HCT116 (cell line): ENCODE data around the gene KRT33B.

Experiments used
- CEBPB ChIP-seq: IDR thresholded peaks from 2 replicates; pipeline ENCODE4 v1.6.1; 2012; ENCODE audit warnings: low read depth
- POLR2A ChIP-seq: IDR thresholded peaks from 2 replicates; pipeline ENCODE4 v1.7.0; 2011; ENCODE audit warnings: borderline replicate concordance; ENCODE audit not compliant: insufficient read depth, insufficient read length; ENCODE audit errors: extremely low read depth
- TF ChIP-seq, protein P1 (sequence below): IDR thresholded peaks from 2 replicates; pipeline ENCODE4 v1.6.1; 2012
- TF ChIP-seq, protein P2 (sequence below), 3 experiments: fragments of 200-600 bp in 1 of 3; sonication (generic) in 1 of 3; IDR thresholded peaks in 2 of 3; conservative IDR thresholded peaks in 1 of 3; 2 replicates each; pipeline ENCODE4 v1.5.1; 2012 to 2017; ENCODE audit warnings: low read depth in 2 of 3, low read length in 2 of 3, antibody characterized with exemption in 1 of 3, borderline replicate concordance in 1 of 3, control low read depth in 1 of 3, mild to moderate bottlenecking in 1 of 3, mixed read lengths in 1 of 3, mixed run types in 1 of 3, moderate library complexity in 1 of 3; ENCODE audit not compliant: insufficient read depth in 1 of 3

- TF ChIP-seq POLR2A (no peak), CEBPB (no peak)
- TF ChIP-seq, protein P1, sequence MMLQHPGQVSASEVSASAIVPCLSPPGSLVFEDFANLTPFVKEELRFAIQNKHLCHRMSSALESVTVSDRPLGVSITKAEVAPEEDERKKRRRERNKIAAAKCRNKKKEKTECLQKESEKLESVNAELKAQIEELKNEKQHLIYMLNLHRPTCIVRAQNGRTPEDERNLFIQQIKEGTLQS: no peak
- TF ChIP-seq, protein P2, sequence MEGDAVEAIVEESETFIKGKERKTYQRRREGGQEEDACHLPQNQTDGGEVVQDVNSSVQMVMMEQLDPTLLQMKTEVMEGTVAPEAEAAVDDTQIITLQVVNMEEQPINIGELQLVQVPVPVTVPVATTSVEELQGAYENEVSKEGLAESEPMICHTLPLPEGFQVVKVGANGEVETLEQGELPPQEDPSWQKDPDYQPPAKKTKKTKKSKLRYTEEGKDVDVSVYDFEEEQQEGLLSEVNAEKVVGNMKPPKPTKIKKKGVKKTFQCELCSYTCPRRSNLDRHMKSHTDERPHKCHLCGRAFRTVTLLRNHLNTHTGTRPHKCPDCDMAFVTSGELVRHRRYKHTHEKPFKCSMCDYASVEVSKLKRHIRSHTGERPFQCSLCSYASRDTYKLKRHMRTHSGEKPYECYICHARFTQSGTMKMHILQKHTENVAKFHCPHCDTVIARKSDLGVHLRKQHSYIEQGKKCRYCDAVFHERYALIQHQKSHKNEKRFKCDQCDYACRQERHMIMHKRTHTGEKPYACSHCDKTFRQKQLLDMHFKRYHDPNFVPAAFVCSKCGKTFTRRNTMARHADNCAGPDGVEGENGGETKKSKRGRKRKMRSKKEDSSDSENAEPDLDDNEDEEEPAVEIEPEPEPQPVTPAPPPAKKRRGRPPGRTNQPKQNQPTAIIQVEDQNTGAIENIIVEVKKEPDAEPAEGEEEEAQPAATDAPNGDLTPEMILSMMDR (IDR thresholded peaks at IDR 0.05 in 2 of 3, conservative IDR thresholded peaks at IDR 0.05 in 1 of 3; ENCODE audit: borderline replicate concordance in 1 of 3, insufficient read depth in 1 of 3, low read depth in 2 of 3, low read length in 2 of 3): no peak
Observed at GRCh38 chr17:41418116-41418860, 48.7 kb upstream of the KRT33B start.
